Calu3 (cell line): ENCODE measurements around the gene PLXNA3. TPM values are rescaled to one million over a fixed set of nuclear protein-coding genes. Genes with fewer than 3 reads are reported as not detected.

Experiments used
- BruUV-seq: library from RNA; stranded (reverse); fragments of 400-500 nt; replicated peaks from 2 replicates; lab custom pipeline; 2021; lab: Mats Ljungman, UMichigan
- CTCF ChIA-PET: fragments of 300-600 bp; sonication (Branson Sonifier 250); formaldehyde crosslinking; loops from one replicate; lab custom pipeline; 2022; ENCODE audit warnings: antibody characterized with exemption; lab: Charles Lee
- DNase-seq: peaks from one replicate; pipeline ENCODE4 v3.0.0; 2022
- H3K27ac Mint-ChIP-seq: one replicate; pipeline ENCODE4 v1.8.0; 2022; ENCODE audit warnings: mixed read lengths; ENCODE audit not compliant: unreplicated experiment
- H3K27me3 Mint-ChIP-seq: one replicate; pipeline ENCODE4 v1.8.0; 2022; ENCODE audit warnings: mixed read lengths; ENCODE audit not compliant: unreplicated experiment
- H3K36me3 Mint-ChIP-seq: one replicate; pipeline ENCODE4 v1.8.0; 2022; ENCODE audit warnings: mild to moderate bottlenecking, moderate library complexity, mixed read lengths; ENCODE audit not compliant: insufficient read depth, unreplicated experiment
- H3K4me1 Mint-ChIP-seq: one replicate; pipeline ENCODE4 v1.8.0; 2022; ENCODE audit warnings: mild to moderate bottlenecking, low read depth, mixed read lengths; ENCODE audit not compliant: unreplicated experiment
- H3K4me3 Mint-ChIP-seq: one replicate; pipeline ENCODE4 v1.8.0; 2022; ENCODE audit warnings: mild to moderate bottlenecking, low read depth, moderate library complexity, mixed read lengths; ENCODE audit not compliant: unreplicated experiment
- H3K9me3 Mint-ChIP-seq: one replicate; pipeline ENCODE4 v1.8.0; 2022; ENCODE audit warnings: low read depth, mixed read lengths; ENCODE audit not compliant: unreplicated experiment
- intact Hi-C: fragments of 100-400 bp; cut with micrococcal nuclease; formaldehyde crosslinking; loops from one replicate; pipeline ENCODE4 v1.10.0; 2022; ENCODE audit not compliant: unreplicated experiment
- total RNA-seq: library from RNA; stranded (reverse); gene quantifications from 2 replicates; pipeline ENCODE4 v1.2.3, GENCODE V29; 2022
- TF ChIP-seq, protein P1 (sequence below): fragments of 200-600 bp; IDR thresholded peaks from one replicate; pipeline ENCODE4 v1.8.0; 2022; ENCODE audit warnings: antibody characterized with exemption; ENCODE audit not compliant: unreplicated experiment

Gene PLXNA3
- total RNA-seq, 1 experiment from 2014 or later: 82.6 TPM

DNA sequence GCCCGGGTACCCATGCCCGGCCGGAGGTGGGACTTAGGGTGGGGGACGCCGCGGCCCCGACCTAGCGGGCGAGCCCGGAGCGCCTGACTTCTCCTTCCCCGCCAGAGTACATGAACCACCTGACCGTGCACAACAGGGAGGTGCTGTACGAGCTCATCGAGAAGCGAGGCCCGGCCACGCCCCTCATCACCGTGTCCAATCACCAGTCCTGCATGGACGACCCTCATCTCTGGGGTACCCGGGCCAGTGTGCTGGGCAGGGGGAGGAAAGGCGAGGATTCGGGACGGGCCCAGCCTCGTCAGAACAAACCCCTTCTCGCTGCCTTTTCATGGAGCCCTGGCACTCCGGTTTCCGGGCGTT is 46.1 kb upstream of the PLXNA3 start:
- TF ChIP-seq, protein P1, sequence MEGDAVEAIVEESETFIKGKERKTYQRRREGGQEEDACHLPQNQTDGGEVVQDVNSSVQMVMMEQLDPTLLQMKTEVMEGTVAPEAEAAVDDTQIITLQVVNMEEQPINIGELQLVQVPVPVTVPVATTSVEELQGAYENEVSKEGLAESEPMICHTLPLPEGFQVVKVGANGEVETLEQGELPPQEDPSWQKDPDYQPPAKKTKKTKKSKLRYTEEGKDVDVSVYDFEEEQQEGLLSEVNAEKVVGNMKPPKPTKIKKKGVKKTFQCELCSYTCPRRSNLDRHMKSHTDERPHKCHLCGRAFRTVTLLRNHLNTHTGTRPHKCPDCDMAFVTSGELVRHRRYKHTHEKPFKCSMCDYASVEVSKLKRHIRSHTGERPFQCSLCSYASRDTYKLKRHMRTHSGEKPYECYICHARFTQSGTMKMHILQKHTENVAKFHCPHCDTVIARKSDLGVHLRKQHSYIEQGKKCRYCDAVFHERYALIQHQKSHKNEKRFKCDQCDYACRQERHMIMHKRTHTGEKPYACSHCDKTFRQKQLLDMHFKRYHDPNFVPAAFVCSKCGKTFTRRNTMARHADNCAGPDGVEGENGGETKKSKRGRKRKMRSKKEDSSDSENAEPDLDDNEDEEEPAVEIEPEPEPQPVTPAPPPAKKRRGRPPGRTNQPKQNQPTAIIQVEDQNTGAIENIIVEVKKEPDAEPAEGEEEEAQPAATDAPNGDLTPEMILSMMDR: no peak
- Mint-ChIP-seq H3K4me3 (peak overlapping the region; percentile 86), H3K27ac (no peak overlapping the region), H3K9me3 (no peaks in the 10 kb centered on the region), H3K36me3 (peaks cover 55% of the 10 kb centered on the region), H3K4me1 (peaks cover 19% of the 10 kb centered on the region), H3K27me3 (no peaks in the 10 kb centered on the region)
- BruUV-seq: no TSS peak
- intact Hi-C loops: no loop called here
- peak; percentile 60 for DNase-seq
- CTCF ChIA-PET: interaction anchor here (0.5 to 1.5 kb wide), 3 partner anchors 98 to 1181 kb away, joined by 3 to 4 read pairs (median 3); no protein-coding TSS in a partner anchor

- no peaks in the 10 kb centered on the region for H3K9me3 Mint-ChIP-seq
- no peak overlapping the region for H3K27ac Mint-ChIP-seq
- CTCF ChIA-PET: interaction anchor here (1.5 kb wide), 1 partner anchor 114 kb away, joined by 3 read pairs; no protein-coding TSS in a partner anchor
- BruUV-seq: no TSS peak
- intact Hi-C loops: no loop called here
- peaks cover 19% of the 10 kb centered on the region for H3K4me1 Mint-ChIP-seq
- H3K4me3 Mint-ChIP-seq: peak overlapping the region; percentile 86
- no peak for DNase-seq
- peaks cover 55% of the 10 kb centered on the region for H3K36me3 Mint-ChIP-seq
- TF ChIP-seq, protein P1: no peak
- H3K27me3 Mint-ChIP-seq: no peaks in the 10 kb centered on the region
Observed at GRCh38 chrX:154412468-154412867, 45.6 kb upstream of the PLXNA3 start.

DNA sequence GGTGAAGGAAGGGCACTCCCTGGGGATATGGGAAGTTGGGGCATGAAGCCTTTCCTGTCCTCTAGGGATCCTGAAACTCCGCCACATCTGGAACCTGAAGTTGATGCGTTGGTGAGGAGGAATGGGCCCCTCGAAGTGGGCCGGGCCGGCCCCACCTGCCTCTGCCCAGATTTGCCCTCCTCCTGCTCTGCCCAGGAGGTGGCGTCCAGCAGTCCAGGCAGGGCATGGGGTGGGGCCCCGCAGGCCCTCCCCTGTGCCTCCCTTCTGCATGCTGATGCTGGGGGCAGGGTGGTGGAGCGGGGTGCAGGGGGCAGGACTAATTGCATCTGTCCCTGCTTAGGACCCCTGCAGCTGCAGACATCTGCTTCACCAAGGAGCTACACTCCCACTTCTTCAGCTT is 44.9 kb upstream of the PLXNA3 start:
- BruUV-seq: no TSS peak
- Mint-ChIP-seq H3K4me3 (no peak overlapping the region), H3K27ac (no peak overlapping the region), H3K4me1 (peaks cover 18% of the 10 kb centered on the region), H3K36me3 (peaks cover 55% of the 10 kb centered on the region), H3K27me3 (no peaks in the 10 kb centered on the region), H3K9me3 (no peaks in the 10 kb centered on the region)
- TF ChIP-seq, protein P1: no peak
- CTCF ChIA-PET: no interaction called here
- DNase-seq: no peak
- intact Hi-C loops: no loop called here

DNA sequence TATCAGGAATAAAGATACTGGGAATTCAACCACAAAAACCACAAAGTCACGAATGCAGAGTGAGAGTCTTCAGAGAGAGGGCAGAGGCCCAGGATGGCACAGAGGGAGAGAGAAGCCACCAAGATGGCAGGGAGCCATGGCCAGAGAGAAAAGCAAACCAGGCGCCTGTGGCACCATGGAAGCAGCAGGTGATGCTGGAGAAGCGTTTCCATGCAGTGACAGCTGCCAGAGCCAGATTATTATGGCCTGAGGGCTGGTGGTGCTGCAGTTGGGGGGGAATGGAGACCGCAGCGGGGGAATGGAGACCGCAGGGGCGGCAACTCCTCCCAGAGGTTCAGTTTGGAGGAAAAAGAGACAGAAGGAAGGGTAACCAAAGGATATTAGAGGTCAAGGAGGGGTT is 40.9 kb upstream of the PLXNA3 start:
- BruUV-seq: no TSS peak
- CTCF ChIA-PET: no interaction called here
- H3K4me3 Mint-ChIP-seq: no peak overlapping the region
- TF ChIP-seq, protein P1: no peak
- intact Hi-C loops: no loop called here
- H3K36me3 Mint-ChIP-seq: peaks cover 41% of the 10 kb centered on the region
- no peak for DNase-seq
- H3K27ac Mint-ChIP-seq: no peak overlapping the region
- no peaks in the 10 kb centered on the region for H3K4me1 Mint-ChIP-seq
- H3K27me3 Mint-ChIP-seq: no peaks in the 10 kb centered on the region
- H3K9me3 Mint-ChIP-seq: no peaks in the 10 kb centered on the region
